ENCODE measurements around the gene GOLGA8A.
"Not testable (repeated sequence)": the region's sequence is repeated elsewhere in the genome, so short reads cannot be mapped to it uniquely, and the experiment has no call there.

GOLGA8A gene

GRCh38 chr15:34437687-34438086 is at the start of gene GOLGA8A:
GOLGA8A (minus strand) TSS chr15:34437808; CDS start chr15:34389691, 48,117 bp downstream.
- no peak for DNase-seq

GRCh38 chr15:34483644-34484043 is 46.0 kb upstream of the GOLGA8A start:
- no peak for DNase-seq

DNA sequence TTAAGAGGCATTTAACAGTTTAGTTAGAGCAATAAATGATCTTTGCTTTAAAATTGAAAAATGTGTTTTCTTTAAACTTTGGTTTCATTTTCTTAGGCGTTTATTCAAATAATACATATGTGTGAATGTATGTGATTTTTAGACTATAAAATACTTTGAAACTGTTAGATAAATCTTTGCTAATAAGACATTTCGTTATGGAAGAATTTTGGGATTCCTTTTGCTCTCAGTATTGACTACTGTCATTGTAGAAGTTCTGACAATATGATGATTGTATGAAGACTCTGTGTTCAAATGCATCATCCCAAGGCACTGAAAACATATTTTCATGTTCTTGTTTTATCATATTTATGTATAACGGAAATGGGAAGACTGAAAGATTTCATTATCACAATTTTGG is 43.8 kb upstream of the GOLGA8A start:
- DNase-seq: no peak

DNA sequence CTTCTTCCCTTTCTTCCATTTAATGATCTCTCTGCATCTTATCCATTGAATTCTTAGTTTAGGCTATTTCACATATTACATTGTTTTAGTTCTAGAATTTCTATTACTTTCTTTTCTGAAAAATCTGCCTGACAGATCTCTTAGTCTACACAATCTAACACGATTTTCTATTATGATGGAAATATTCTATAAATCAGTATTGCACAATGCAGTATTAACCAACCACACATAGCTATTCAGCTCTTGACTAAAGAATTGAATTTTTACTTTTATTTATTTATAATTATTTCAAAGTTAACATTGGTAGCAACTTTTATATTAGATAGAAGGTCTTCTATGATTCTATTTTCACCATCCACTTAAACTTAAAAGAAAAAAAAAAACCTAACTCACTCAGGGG is 36.2 kb upstream of the GOLGA8A start:
- DNase-seq: no peak

DNA sequence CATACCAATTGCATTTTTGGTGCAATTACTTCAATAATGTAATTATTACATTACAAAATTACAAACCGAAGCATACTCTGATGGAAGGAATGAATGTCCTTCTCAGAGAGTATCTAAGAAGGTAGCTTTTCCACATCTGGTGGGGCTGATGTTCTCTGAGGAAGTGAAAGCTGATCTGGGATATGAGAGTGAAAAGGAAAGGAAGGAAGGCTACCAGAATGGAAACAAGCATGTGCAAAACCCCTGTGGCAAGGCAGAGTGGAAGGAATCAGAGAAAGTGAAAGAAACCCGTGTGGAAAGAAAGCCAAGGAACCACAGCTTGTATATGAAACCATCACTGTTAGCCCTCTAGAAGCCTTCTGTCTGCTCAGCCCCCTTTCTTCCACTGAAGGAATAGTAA is 35.3 kb upstream of the GOLGA8A start:
- DNase-seq: no peak

GRCh38 chr15:34470892-34471291 is 33.3 kb upstream of the GOLGA8A start:
- no peak for DNase-seq

DNA sequence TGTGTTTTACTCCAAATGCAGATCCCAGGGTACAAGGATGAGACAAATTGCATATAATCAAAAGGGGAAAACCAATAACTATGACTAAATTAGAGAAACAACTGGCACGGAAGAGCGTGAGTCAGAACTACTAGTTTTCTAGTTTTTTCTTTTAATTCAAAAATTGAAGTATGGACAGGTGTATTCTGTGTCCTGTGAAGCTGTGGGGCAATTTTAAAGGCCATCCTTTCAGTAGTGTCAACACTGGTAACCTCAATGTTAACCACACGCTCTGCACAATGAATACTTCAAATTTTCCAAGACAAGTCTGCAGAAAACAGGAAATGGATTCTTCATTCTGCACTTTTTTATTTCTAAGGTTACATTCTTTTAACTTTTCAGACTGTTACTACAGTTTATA is 32.5 kb upstream of the GOLGA8A start:
- DNase-seq: no peak

- DNase-seq: no peak
These were observed 24.1 kb upstream of the GOLGA8A start for GRCh38 chr15:34461730-34462129.

DNA sequence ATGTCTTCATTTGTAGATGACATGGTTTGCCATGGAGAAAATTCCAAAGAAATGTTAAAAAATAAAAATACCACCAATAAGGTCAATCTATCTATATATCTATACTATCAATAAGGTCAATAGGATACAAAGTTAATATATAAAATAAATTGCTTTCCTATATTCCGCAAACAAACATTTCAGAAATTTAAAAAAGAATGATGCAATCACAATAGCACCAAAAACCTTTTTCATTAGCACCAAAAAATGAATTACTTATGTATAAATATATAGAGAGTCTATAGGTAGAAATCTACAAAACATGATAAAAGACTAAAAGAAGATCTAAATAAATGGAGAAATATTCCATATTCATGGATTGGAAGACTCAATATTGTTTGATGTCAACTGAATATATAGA is 22.8 kb upstream of the GOLGA8A start:
- no peak for DNase-seq

- no peak for DNase-seq
These were observed 19.1 kb upstream of the GOLGA8A start for GRCh38 chr15:34456658-34457057.

GRCh38 chr15:34442891-34443290 is 5.3 kb upstream of the GOLGA8A start:
- no peak for DNase-seq

- no peak for DNase-seq
These were observed 2.3 kb upstream of the GOLGA8A start for GRCh38 chr15:34439878-34440277.

GRCh38 chr15:34436956-34437442 is 609 bp downstream of the GOLGA8A start:
- DNase-seq: no peak

DNA sequence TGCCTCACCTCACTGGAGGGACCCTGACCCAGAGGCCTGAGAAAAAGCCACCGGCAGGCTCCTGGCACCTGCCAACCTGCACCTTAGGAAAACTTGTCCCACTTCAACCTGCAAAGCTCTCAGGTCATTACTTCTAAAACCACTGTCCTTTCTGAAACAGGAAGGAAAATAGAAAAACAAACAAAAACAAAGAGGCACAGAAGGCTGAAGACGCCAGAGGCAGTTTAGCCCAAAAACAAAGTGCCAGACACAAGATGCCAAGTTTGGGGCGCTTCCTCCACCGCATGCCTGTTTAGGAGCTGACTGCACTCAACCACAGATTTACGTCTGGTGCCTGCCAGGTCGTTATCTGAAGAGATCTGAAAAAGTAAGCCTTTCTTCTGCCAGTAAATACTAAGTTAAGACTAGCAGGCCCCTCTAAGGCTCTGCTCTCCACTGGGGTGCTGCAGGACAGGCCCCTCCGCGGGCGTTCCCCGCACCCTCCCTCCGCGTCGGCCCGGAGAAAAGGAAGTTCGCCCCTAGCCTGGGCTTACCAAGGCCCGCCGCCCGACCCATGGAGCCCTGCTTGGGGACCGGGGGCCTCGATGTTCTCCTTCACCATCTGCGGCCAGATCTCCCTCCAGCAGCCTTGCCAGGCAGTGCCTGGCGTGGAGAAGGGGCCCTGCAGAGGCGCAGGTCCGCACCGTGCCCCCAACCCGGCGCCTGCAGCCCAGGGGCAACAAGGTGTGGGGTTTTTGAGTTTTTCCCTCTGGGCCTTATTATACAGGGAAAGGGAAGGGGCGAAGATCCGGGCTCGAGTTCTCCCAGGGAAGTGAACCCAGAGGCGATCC is 1.3 kb downstream of the GOLGA8A start:
- DNase-seq: no peak

DNA sequence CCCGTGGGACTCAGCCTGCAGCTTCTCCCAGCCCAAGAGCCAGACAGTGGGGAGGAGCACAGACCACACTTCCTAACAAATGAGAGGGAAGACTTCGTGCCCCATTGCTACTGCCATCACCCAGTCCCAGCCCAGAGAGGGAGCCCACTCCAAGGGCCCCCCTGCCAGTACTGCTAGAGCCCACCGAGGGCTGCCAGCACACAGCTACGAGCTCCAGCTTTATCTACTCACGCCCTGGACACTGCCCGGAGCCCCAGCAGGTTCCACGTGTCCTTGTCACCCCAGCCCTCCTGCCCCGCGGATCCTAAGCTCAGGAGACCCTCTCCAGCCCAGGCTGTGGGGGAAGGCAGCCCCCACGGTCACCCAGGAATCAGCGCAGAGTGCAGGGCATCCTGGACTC is 1.9 kb downstream of the GOLGA8A start:
- no peak for DNase-seq

DNA sequence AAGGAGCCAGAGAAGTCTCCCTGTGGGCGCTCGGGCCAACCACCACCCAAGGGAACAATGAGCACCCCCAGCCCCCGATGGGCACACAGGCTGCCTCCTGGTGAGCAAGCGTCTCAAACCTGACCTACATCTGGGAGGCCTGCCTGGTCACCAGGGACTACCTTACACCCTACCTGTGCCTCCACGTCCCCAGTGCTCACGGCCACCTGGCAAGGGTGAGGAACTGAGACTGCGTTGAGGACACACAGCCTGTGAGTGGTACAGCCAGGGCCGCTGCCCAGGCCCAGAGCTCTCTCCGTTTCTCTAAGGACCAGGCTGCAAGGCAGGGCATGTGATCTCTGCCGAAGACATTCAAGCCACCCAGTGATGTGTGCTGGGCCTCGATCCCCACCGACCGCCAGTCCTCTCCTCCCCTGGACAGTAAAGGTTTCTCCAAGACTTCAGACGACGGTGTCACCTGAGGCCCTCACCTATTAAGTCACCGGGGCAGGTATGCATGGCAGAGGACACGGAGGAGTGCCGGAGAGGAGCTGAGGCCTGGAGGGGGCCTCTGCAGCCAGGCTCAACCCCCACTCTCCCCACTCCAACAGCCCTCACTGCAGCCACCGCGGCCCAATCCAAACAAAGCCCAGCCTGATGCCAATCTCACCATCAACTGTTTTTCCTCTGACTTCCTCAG is 2.8 kb downstream of the GOLGA8A start:
- no peak for DNase-seq

DNA sequence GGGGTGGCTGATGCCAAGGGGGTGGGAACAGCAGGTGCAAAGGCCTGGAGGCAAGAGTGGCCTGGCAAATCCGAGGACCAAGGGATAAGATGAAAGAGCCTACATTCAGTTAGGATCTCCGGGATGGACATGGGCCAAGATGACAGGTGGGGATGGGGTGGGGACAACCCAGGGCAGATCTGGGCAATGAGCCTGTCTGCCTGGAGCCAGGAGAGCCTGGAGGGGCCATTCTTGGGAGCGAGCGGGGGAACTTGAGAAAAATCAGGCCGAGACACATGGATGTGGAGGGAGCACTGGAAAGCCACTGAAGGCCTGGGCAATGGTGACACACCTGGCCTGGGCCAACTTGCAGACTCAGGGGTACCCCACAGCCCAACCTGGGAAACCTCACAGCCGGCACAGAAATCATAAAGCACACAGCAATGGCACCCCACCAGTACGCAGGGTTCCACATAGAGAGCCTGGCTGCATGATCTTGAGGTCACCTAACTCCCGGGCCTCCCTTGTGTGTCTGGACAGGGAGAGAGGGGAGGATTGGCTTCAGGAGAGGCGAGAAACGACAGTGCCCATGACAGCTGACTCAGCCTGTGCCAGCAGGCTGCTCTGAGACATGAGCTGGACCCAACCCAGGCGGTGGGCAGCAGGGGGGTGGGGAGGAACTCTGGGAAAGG is 3.5 kb downstream of the GOLGA8A start:
- DNase-seq: peak; percentile 41 to 49

DNA sequence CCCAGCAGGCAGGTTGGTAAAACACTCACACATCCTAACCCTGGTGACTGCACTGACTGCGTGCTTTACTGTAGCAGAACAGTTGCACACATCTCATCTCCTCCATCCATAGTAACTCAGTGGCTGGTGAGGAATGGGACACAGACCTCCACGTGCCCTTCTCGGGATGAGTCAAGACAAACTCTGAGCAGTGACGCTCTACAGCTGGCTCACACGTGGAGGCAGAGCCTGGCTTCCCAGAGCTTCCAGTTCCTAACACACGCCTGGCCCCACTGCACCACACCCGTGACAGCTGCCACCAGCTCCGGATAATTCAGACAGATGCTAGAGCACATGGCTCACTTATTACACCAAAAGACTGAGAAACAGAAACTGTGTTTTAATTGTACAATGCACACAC is 7.0 kb downstream of the GOLGA8A start:
- DNase-seq: not testable (repeated sequence)

GRCh38 chr15:34423425-34424090 is 14.1 kb downstream of the GOLGA8A start:
- not testable (repeated sequence) for DNase-seq

- DNase-seq: not testable (repeated sequence)
These were observed 16.7 kb downstream of the GOLGA8A start for GRCh38 chr15:34420953-34421352.

GRCh38 chr15:34418435-34418834 is 19.2 kb downstream of the GOLGA8A start:
- DNase-seq: not testable (repeated sequence)

DNA sequence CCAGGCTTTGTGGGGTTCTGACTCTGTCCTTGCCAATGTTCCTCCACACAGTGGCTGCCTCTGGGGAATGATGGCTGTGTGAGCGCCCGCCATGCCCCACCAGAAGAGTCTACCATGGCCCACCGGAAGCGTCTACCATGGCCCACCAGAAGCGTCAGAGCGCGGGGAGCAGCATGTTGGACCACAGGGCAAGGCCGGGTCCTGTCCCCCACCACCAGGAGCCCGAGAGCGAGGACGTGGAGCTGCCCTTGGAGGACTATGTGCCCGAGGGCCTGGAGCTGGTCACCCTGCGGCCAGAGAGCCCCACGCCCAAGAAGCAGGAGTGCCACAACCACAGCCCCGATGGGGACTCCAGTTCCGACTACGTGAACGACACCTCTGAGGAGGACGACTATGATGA is 28.1 kb downstream of the GOLGA8A start:
- not testable (repeated sequence) for DNase-seq

DNA sequence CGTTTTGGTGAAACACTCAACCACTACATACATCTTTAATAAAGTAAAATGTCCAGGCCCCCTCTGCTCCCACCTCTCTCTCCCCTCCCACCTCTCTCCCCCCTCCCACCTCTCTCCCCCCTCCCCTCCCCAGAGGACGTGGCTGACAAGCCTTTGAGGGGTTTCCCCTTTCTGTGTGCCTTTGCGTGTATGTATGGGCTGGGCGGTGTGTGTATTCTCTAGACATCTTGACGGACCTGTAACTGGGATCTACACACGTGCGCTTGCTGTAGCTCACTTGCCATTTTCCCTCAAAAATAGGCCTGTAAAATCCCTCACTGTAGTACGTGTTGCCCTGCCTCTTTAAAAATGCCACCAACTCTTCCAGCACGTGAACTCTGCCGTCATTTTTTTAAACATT is 28.6 kb downstream of the GOLGA8A start:
- not testable (repeated sequence) for DNase-seq

Data from cerebellar nuclear complex (tissue), 1 donor.